Heart right ventricle (tissue), 16 donors: ENCODE results near the gene CACNB1. TPM values are rescaled to one million over a fixed set of nuclear protein-coding genes. Genes with fewer than 3 reads are reported as not detected.

ENCODE experiments used
- ATAC-seq, 8 donors: fragments of 200-7000 bp; cut with Tn5 transposase; one replicate each; pipeline ENCODE4 v1.9.1; 2020; ENCODE audit warnings: mild to moderate bottlenecking in 8 of 8, moderate library complexity in 8 of 8, moderate number of reproducible peaks in 1 of 8
- DNase-seq, 2 donors: peaks; one replicate each; pipeline ENCODE4 v3.0.0-alpha.2; 2020
- H3K27ac ChIP-seq, 10 donors: fragments of 200-600 bp; sonication (generic) in 2 of 10; one replicate each; pipeline versions ENCODE4 v1.5.0 to v1.8.0; 2020 to 2022; ENCODE audit warnings: mild to moderate bottlenecking in 3 of 10
- H3K27me3 ChIP-seq, 7 donors: fragments of 200-600 bp; one replicate each; pipeline ENCODE4 v1.8.0; 2021 to 2022; ENCODE audit warnings: mild to moderate bottlenecking in 2 of 7
- H3K36me3 ChIP-seq, 9 donors: fragments of 200-600 bp; sonication (generic) in 1 of 9; one replicate each; pipeline versions ENCODE4 v1.5.0 to v1.8.0; 2020 to 2022; ENCODE audit warnings: mild to moderate bottlenecking in 2 of 9
- H3K4me1 ChIP-seq, 9 donors: fragments of 200-600 bp; sonication (generic) in 1 of 9; one replicate each; pipeline versions ENCODE4 v1.5.0 to v1.8.0; 2020 to 2022; ENCODE audit warnings: mild to moderate bottlenecking in 4 of 9
- H3K4me3 ChIP-seq, 10 donors: fragments of 200-600 bp; sonication (generic) in 2 of 10; one replicate each; pipeline versions ENCODE4 v1.5.0 to v1.8.0; 2020 to 2022; ENCODE audit warnings: mild to moderate bottlenecking in 7 of 10, moderate library complexity in 2 of 10
- H3K9me3 ChIP-seq, 11 donors: fragments of 200-600 bp in 10 of 11; sonication (generic) in 2 of 11; one replicate each; pipeline versions ENCODE4 v1.5.0 to v1.8.0; 2013 to 2022; ENCODE audit warnings: mild to moderate bottlenecking in 2 of 11, control low read depth in 1 of 11, moderate library complexity in 1 of 11
- WGBS, 2 donors: extraction: QIAGEN DNeasy Blood & Tissue Kit; methylation state at CpG; one replicate each; pipeline ENCODE4 v1.1.7; 2013; ENCODE audit warnings: inconsistent platforms in 1 of 2; 5-methylcytosine and 5-hydroxymethylcytosine counted together
- intact Hi-C, 10 donors: fragments of 100-400 bp; cut with DNase I; formaldehyde crosslinking; loops; one replicate each; pipeline versions ENCODE4 v1.11.1 to v1.14.2; 2022
- polyA plus RNA-seq, 2 donors: library from polyadenylated mRNA; stranded (reverse); fragments of 200-250 nt; gene quantifications; one replicate each; pipeline ENCODE4 v1.2.3, GENCODE V29; 2013
- total RNA-seq, 10 donors: library from RNA; stranded (reverse); fragmentation: NEBNext Ultra II Directional in 3 of 10; extraction: Animal tissue kit (Norgen Biotek cat#: 25700) in 3 of 10; gene quantifications; one replicate each; pipeline versions ENCODE4 v1.2.1 to v1.2.4, GENCODE V29; 2021 to 2023
- TF ChIP-seq, protein P1 (sequence below), 9 donors: fragments of 200-600 bp; sonication (generic) in 2 of 9; IDR thresholded peaks; one replicate each; pipeline versions ENCODE4 v1.5.0 to v1.8.0; 2021 to 2022; ENCODE audit warnings: antibody characterized with exemption in 9 of 9, mild to moderate bottlenecking in 5 of 9, moderate library complexity in 1 of 9
- donor health status: Arrhythmogenic right ventricular cardiomyopathy.
- donor health status: ischemic (EF 13 %, LVEDD 7.1; RV severe dilation, severe dysfunction).
- donor health status: healthy with polysubstance abuse.
- donor health status: DM: no; HTN: yes; CAD: no.
- donor health status: DM: no; HTN: no; CAD: no.
- donor health status: ischemic (EF 25% LVEDD 6.9; RV normal size, moderate dysfunction).
- donor health status: ischemic (EF 25% LVEDD 5.7; RV mildly dilated, moderate dysfunction).
- donor health status: healthy.
- donor health status: DM: yes; HTN: yes; CAD: no.
- donor health status: Ischemic cardiomyopathy.
- donor health status: ischemic (EF 35%, LVEDD 5.7; RV mildly dilated, moderate dysfunction).
- donor health status: nonischemic (EF 11% LVEDD 7.7; RV severe dilation, severe dysfunction).
- donor health status: DM: yes; HTN: yes; CAD: no.
- donor health status: PGD.
- donor health status: ischemic (EF 29% LVEDD 5.4; RV normal size, mild dysfunction).
- donor health status: nonischemic (EF 23%, LVEDD 6.1; RV moderate dilation, normal function).

Gene CACNB1
- total and polyA plus RNA-seq, 12 donors, result 3.3 to 11.5 (median 5.3) TPM

DNA sequence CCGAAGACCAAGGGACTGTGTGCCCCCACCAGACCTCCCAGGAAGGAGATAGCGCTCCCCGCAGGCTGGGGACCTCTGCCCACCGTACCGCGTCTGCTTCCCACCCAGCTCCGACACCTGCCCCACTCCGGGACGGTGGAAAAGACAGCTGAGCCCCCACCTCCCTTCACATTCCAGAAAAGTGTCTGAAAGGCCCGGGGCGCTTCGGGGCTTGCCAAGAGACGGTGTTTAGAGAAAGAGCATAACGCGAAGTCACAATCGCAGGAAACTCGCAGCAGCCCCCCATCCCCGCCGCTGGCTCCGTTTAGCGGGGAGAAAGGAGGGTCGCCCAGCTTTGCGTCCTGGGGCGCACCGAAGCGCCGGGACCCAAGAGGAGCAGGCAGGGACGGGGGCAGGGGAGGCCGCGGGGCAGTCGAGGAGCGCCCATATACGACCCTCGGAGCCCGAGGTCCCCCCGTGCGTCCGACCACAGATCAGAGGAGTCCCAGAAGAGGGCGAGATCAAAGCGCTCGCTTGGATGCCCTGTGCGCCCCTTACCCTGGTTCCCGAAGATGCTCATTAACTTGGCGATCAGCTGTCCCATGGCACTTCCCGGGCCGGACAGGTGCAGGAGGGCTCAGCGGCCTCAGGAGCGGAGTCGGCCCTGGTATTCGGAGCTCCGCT, 32.2 kb downstream of the CACNB1 start:
- TF ChIP-seq, protein P1, sequence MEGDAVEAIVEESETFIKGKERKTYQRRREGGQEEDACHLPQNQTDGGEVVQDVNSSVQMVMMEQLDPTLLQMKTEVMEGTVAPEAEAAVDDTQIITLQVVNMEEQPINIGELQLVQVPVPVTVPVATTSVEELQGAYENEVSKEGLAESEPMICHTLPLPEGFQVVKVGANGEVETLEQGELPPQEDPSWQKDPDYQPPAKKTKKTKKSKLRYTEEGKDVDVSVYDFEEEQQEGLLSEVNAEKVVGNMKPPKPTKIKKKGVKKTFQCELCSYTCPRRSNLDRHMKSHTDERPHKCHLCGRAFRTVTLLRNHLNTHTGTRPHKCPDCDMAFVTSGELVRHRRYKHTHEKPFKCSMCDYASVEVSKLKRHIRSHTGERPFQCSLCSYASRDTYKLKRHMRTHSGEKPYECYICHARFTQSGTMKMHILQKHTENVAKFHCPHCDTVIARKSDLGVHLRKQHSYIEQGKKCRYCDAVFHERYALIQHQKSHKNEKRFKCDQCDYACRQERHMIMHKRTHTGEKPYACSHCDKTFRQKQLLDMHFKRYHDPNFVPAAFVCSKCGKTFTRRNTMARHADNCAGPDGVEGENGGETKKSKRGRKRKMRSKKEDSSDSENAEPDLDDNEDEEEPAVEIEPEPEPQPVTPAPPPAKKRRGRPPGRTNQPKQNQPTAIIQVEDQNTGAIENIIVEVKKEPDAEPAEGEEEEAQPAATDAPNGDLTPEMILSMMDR (IDR thresholded peaks at IDR 0.05), result no peak
- ATAC-seq, result peak in 4 of 8 donors; percentile 9 to 31 (median 20)
- H3K4me1 ChIP-seq, result peaks cover 0 to 46% (median 38%) of the 10 kb centered on the region in 9 donors
- H3K27ac ChIP-seq, result peak overlapping the region in 7 of 10 donors; percentile 5 to 63 (median 36)
- intact Hi-C loops, result loop anchor here in 4 of 10 donors (10.0 kb wide), 2 partner anchors 69 to 79 kb away; no protein-coding TSS in a partner anchor
- no peak for DNase-seq
- H3K9me3 ChIP-seq, result peaks cover 0 to 4% (median 0%) of the 10 kb centered on the region in 11 donors
- WGBS, 2 donors, result 9 to 18% methylated on average over 51 of the region's 51 CpGs
- H3K36me3 ChIP-seq, result no peaks in the 10 kb centered on the region
- peaks cover 0 to 8% (median 0%) of the 10 kb centered on the region in 7 donors for H3K27me3 ChIP-seq
- peak overlapping the region; percentile 32 to 63 (median 58) for H3K4me3 ChIP-seq

- Histone ChIP-seq H3K9me3 (peaks cover 0 to 4% (median 0%) of the 10 kb centered on the region in 11 donors), H3K4me3 (peak overlapping the region; percentile 32 to 63 (median 58)), H3K27me3 (peaks cover 0 to 8% (median 0%) of the 10 kb centered on the region in 7 donors), H3K4me1 (peaks cover 0 to 46% (median 38%) of the 10 kb centered on the region in 9 donors), H3K27ac (peak overlapping the region in 7 of 10 donors; percentile 11 to 63 (median 36)), H3K36me3 (no peaks in the 10 kb centered on the region)
- WGBS, 2 donors, result 0% methylated on average over 15 of the region's 15 CpGs
- DNase-seq (peak; percentile 90 to 95), ATAC-seq (peak; percentile 86 to 94 (median 92))
- TF ChIP-seq, protein P1 (IDR thresholded peaks at IDR 0.05), result peak; percentile 66 to 93 (median 79)
- intact Hi-C loops, result loop anchor here in 4 of 10 donors (10.0 kb wide), 2 partner anchors 70 to 80 kb away; no protein-coding TSS in a partner anchor
These were observed 32.8 kb downstream of the CACNB1 start for GRCh38 chr17:39164675-39165143.

- WGBS, 2 donors, result 77 to 87% methylated on average over 2 of the region's 2 CpGs
- H3K4me3 ChIP-seq, result no peak overlapping the region
- H3K36me3 ChIP-seq, result no peaks in the 10 kb centered on the region
- ATAC-seq, result no peak
- H3K27ac ChIP-seq, result no peak overlapping the region
- no peaks in the 10 kb centered on the region for H3K9me3 ChIP-seq
- peaks cover 2 to 34% (median 28%) of the 10 kb centered on the region in 9 donors for H3K4me1 ChIP-seq
- peaks cover 0 to 8% (median 0%) of the 10 kb centered on the region in 7 donors for H3K27me3 ChIP-seq
- TF ChIP-seq, protein P1 (IDR thresholded peaks at IDR 0.05), result no peak
- DNase-seq, result no peak
- intact Hi-C loops, result loop anchor here in 4 of 10 donors (10.0 kb wide), 2 partner anchors 73 to 83 kb away; no protein-coding TSS in a partner anchor
These were observed 35.5 kb downstream of the CACNB1 start for GRCh38 chr17:39161962-39162361.

DNA sequence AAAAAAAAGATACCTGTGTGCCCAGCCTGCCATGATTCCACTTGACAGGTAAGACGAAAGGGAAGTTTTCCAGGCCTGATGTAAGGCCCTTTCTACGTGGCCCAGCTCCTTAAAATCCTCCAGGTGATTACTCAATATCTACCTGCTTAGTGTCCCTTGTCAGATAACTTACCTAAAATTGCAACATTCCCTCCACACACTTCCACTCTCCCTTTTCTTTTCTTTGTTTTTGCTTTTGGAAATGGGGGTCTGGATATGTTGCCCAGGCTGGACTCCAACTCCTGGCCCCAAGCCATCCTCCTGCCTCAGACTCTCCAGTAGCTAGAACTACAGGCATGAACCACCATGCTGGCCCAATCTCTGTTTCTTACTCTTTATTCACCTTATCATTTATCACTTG, 38.8 kb downstream of the CACNB1 start:
- ATAC-seq, result no peak
- DNase-seq, result no peak
- Histone ChIP-seq H3K4me1 (peaks cover 0 to 19% (median 0%) of the 10 kb centered on the region in 9 donors), H3K36me3 (no peaks in the 10 kb centered on the region), H3K4me3 (no peak overlapping the region), H3K9me3 (no peaks in the 10 kb centered on the region), H3K27ac (no peak overlapping the region), H3K27me3 (peaks cover 0 to 3% (median 0%) of the 10 kb centered on the region in 7 donors)
- intact Hi-C loops, result loop anchor here in 1 of 10 donors (10.0 kb wide), 1 partner anchor 284 kb away; the partner anchor contains the start of gene LASP1
- WGBS, 2 donors, result 90 to 95% methylated on average over 2 of the region's 2 CpGs
- TF ChIP-seq, protein P1 (IDR thresholded peaks at IDR 0.05), result no peak
